NAMALWA (cell line): ENCODE results near the gene CCNE1.

Source experiments
- DNase-seq: peaks from one replicate; pipeline ENCODE4 v3.0.0-alpha.2; 2015; ENCODE audit warnings: low spot score

Gene CCNE1

GRCh38 chr19:29844891-29845573, 33.2 kb downstream of the CCNE1 start:
- DNase-seq, result peak; percentile 93

GRCh38 chr19:29845574-29846176, 33.9 kb downstream of the CCNE1 start:
- no peak for DNase-seq

- DNase-seq, result no peak
Measured at GRCh38 chr19:29849208-29849607, 37.4 kb downstream of the CCNE1 start.

GRCh38 chr19:29850482-29850881, 38.7 kb downstream of the CCNE1 start:
- no peak for DNase-seq

- DNase-seq, result no peak
Measured at GRCh38 chr19:29851769-29852521, 40.2 kb downstream of the CCNE1 start.

GRCh38 chr19:29854033-29854432, 42.2 kb downstream of the CCNE1 start:
- no peak for DNase-seq

- DNase-seq, result no peak
Measured at GRCh38 chr19:29855087-29855486, 43.3 kb downstream of the CCNE1 start.

GRCh38 chr19:29855741-29856500, 44.1 kb downstream of the CCNE1 start:
- DNase-seq, result no peak

GRCh38 chr19:29858000-29858596, 46.3 kb downstream of the CCNE1 start:
- peak; percentile 50 for DNase-seq

GRCh38 chr19:29858621-29859020, 46.8 kb downstream of the CCNE1 start:
- DNase-seq, result no peak

GRCh38 chr19:29860492-29860891, 48.7 kb downstream of the CCNE1 start:
- DNase-seq, result peak; percentile 46

GRCh38 chr19:29861574-29861973, 49.8 kb downstream of the CCNE1 start:
- no peak for DNase-seq

GRCh38 chr19:29866011-29866410, 54.2 kb downstream of the CCNE1 start:
- no peak for DNase-seq

GRCh38 chr19:29867984-29868383, 56.2 kb downstream of the CCNE1 start:
- DNase-seq, result no peak

- DNase-seq, result no peak
Measured at GRCh38 chr19:29871143-29871542, 59.4 kb downstream of the CCNE1 start.

- DNase-seq, result no peak
Measured at GRCh38 chr19:29872224-29872731, 60.5 kb downstream of the CCNE1 start.

GRCh38 chr19:29873024-29873800, 61.4 kb downstream of the CCNE1 start:
- DNase-seq, result peak; percentile 59
